Stomach (tissue), 4 donors: Measurements from ENCODE around the gene IL18R1.

Experiments
- CTCF ChIP-seq, 7 experiments: fragments of 450-650 bp in 4 of 7; fragments of 200-600 bp in 3 of 7; sonication (generic) in 3 of 7; IDR thresholded peaks; one replicate each; pipeline ENCODE4 v1.5.1; 2016 to 2019; ENCODE audit warnings: antibody characterized with exemption in 7 of 7, control low read depth in 2 of 7, mild to moderate bottlenecking in 1 of 7
- POLR2A ChIP-seq, 4 donors: fragments of 450-650 bp; IDR thresholded peaks; one replicate each; pipeline ENCODE4 v1.6.1; 2016; ENCODE audit warnings: antibody characterized with exemption in 4 of 4, control low read depth in 2 of 4, mild to moderate bottlenecking in 1 of 4, moderate library complexity in 1 of 4

GRCh38 chr2:102444233-102444632 lies 88.6 kb downstream of the IL18R1 start:
- TF ChIP-seq CTCF (IDR thresholded peaks at IDR 0.05) (no peak), POLR2A (IDR thresholded peaks at IDR 0.05) (no peak)
